Suprapubic skin (tissue), 4 donors: ENCODE measurements around the gene PGRMC2. TPM values are rescaled to one million over a fixed set of nuclear protein-coding genes. Genes with fewer than 3 reads are reported as not detected.

Experiments
- DNase-seq, 2 donors: peaks; one replicate each; pipeline ENCODE4 v3.0.0-alpha.2; 2019; ENCODE audit warnings: low spot score in 2 of 2
- H3K27ac ChIP-seq: fragments of 200-600 bp; sonication (generic); one replicate; pipeline ENCODE4 v1.5.1; 2019
- H3K27me3 ChIP-seq: fragments of 200-600 bp; sonication (generic); one replicate; pipeline ENCODE4 v1.5.1; 2019
- H3K36me3 ChIP-seq: fragments of 200-600 bp; sonication (generic); one replicate; pipeline ENCODE4 v1.5.1; 2019
- H3K4me1 ChIP-seq: fragments of 200-600 bp; sonication (generic); one replicate; pipeline ENCODE4 v1.5.1; 2019
- H3K4me3 ChIP-seq: fragments of 200-600 bp; sonication (generic); one replicate; pipeline ENCODE4 v1.5.1; 2019; ENCODE audit warnings: mild to moderate bottlenecking
- H3K9me3 ChIP-seq: fragments of 200-600 bp; sonication (generic); one replicate; pipeline ENCODE4 v1.5.1; 2019
- EP300 ChIP-seq: sonication (generic); formaldehyde crosslinking; IDR thresholded peaks from one replicate; pipeline ENCODE4 v1.6.1; 2017; ENCODE audit warnings: antibody characterized with exemption
- POLR2A ChIP-seq, 2 donors: fragments of 450-650 bp; IDR thresholded peaks; one replicate each; pipeline ENCODE4 v1.6.1; 2017; ENCODE audit warnings: antibody characterized with exemption in 2 of 2, mild to moderate bottlenecking in 2 of 2, moderate library complexity in 2 of 2
- POLR2AphosphoS5 ChIP-seq, 3 donors: sonication (generic); formaldehyde crosslinking; IDR thresholded peaks; one replicate each; pipeline ENCODE4 v1.6.1; 2017; ENCODE audit warnings: antibody characterized with exemption in 3 of 3
- WGBS: methylation state at CpG from one replicate; pipeline ENCODE4 v1.1.5; 2018; 5-methylcytosine and 5-hydroxymethylcytosine counted together
- total RNA-seq, 4 donors: library from RNA; depleted of rRNA; stranded (reverse); fragments of >200 nt; gene quantifications; one replicate each; pipeline ENCODE4 v1.1.0, GENCODE V29; 2016
- TF ChIP-seq, protein P1 (sequence below), 2 donors: fragments of 200-600 bp in 1 of 2; fragments of 450-650 bp in 1 of 2; sonication (generic) in 1 of 2; IDR thresholded peaks; one replicate each; pipeline ENCODE4 v1.5.1; 2016 to 2019; ENCODE audit warnings: antibody characterized with exemption in 2 of 2, mild to moderate bottlenecking in 1 of 2, moderate library complexity in 1 of 2

Gene PGRMC2
- total RNA-seq, 4 donors from 2014 or later, result 47.6 to 68.3 (median 55.2) TPM

DNA sequence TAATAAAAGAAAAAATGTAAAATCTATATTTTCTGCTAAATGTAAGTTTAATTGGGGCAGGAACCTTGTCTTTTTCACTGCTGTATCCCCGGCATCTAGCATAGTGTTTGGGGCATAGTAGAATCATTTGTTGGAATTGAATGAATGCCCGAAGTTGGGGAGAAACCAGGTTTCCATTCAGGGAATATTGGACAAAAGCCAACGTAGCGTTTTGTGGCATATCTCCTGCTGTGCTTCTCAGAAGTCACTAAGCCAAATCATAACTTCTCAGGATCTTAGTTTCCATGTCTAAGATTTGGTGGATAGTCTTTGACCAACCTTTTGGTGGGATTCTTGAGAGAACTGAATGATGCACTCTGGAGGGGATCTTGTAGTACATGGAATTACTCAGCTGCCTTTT is 42.0 kb upstream of the PGRMC2 start:
- no peak overlapping the region for H3K4me3 ChIP-seq
- no peaks in the 10 kb centered on the region for H3K27me3 ChIP-seq
- H3K9me3 ChIP-seq, result no peaks in the 10 kb centered on the region
- H3K27ac ChIP-seq, result no peak overlapping the region
- H3K4me1 ChIP-seq, result no peaks in the 10 kb centered on the region
- H3K36me3 ChIP-seq, result no peaks in the 10 kb centered on the region
- no peak for TF ChIP-seq POLR2AphosphoS5 (IDR thresholded peaks at IDR 0.05)
- TF ChIP-seq EP300, result no peak
- TF ChIP-seq POLR2A (IDR thresholded peaks at IDR 0.05), result no peak
- TF ChIP-seq, protein P1, sequence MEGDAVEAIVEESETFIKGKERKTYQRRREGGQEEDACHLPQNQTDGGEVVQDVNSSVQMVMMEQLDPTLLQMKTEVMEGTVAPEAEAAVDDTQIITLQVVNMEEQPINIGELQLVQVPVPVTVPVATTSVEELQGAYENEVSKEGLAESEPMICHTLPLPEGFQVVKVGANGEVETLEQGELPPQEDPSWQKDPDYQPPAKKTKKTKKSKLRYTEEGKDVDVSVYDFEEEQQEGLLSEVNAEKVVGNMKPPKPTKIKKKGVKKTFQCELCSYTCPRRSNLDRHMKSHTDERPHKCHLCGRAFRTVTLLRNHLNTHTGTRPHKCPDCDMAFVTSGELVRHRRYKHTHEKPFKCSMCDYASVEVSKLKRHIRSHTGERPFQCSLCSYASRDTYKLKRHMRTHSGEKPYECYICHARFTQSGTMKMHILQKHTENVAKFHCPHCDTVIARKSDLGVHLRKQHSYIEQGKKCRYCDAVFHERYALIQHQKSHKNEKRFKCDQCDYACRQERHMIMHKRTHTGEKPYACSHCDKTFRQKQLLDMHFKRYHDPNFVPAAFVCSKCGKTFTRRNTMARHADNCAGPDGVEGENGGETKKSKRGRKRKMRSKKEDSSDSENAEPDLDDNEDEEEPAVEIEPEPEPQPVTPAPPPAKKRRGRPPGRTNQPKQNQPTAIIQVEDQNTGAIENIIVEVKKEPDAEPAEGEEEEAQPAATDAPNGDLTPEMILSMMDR (IDR thresholded peaks at IDR 0.05), result no peak
- no peak for DNase-seq
- whole genome bisulfite sequencing, result 77% methylated on average over 4 of the region's 4 CpGs

- peaks cover 5% of the 10 kb centered on the region for H3K36me3 ChIP-seq
- no peaks in the 10 kb centered on the region for H3K9me3 ChIP-seq
- H3K27ac ChIP-seq, result no peak overlapping the region
- no peaks in the 10 kb centered on the region for H3K4me1 ChIP-seq
- WGBS, result 84% methylated on average over 6 of the region's 6 CpGs
- TF ChIP-seq EP300 (no peak), POLR2AphosphoS5 (IDR thresholded peaks at IDR 0.05) (no peak), POLR2A (IDR thresholded peaks at IDR 0.05) (no peak)
- TF ChIP-seq, protein P1 (IDR thresholded peaks at IDR 0.05), result no peak
- H3K27me3 ChIP-seq, result no peaks in the 10 kb centered on the region
- H3K4me3 ChIP-seq, result no peak overlapping the region
- DNase-seq, result no peak
These were observed 40.5 kb upstream of the PGRMC2 start for GRCh38 chr4:128328106-128328505.

DNA sequence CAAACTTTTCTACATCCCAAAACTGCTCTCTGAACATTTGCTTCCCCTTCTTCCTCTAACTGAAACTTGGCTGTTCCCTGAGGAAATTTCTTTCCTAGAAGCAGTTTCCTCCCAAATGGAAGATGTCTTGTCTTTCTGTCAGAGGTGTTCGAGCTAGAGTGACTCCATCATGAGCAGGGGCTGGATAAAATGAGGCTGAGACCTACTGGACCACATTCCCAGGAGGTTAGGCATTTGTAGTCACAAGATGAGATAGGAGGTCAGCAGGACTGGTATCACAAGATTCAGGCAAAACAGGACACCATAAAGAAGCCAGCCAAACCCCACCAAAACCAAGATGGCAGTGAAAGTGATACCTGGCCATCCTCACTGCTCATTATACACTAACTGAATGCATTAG is 35.8 kb upstream of the PGRMC2 start:
- WGBS, result 82% methylated on average over 1 of the region's 1 CpG
- no peak for TF ChIP-seq EP300
- no peak for TF ChIP-seq POLR2A (IDR thresholded peaks at IDR 0.05)
- TF ChIP-seq, protein P1 (IDR thresholded peaks at IDR 0.05), result no peak
- no peak for TF ChIP-seq POLR2AphosphoS5 (IDR thresholded peaks at IDR 0.05)
- Histone ChIP-seq H3K4me3 (no peak overlapping the region), H3K4me1 (no peaks in the 10 kb centered on the region), H3K36me3 (peaks cover 5% of the 10 kb centered on the region), H3K27me3 (no peaks in the 10 kb centered on the region), H3K9me3 (no peaks in the 10 kb centered on the region), H3K27ac (no peak overlapping the region)
- no peak for DNase-seq

DNA sequence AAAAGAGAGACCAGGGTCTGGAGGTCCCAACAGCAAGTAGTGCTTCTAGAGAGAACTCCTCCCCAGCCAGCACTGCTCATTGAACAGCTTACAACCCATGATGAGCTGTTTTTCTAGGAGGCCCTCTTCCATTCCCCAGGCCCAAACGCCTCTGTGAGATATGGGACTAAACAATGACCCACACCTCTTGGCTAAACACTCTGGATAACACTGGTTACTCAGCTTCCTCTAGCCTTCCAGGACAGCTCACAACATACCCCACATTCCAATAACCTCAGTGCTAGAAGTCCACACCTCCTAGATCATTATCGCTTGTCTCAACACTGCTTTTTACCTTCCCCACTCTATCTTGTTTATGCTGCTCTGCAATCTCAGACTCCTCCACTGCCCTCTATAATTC is 35.4 kb upstream of the PGRMC2 start:
- TF ChIP-seq POLR2A (IDR thresholded peaks at IDR 0.05) (no peak), EP300 (no peak), POLR2AphosphoS5 (IDR thresholded peaks at IDR 0.05) (no peak)
- TF ChIP-seq, protein P1 (IDR thresholded peaks at IDR 0.05), result no peak
- DNase-seq, result no peak

GRCh38 chr4:128322311-128322710 is 34.7 kb upstream of the PGRMC2 start:
- H3K27me3 ChIP-seq, result no peaks in the 10 kb centered on the region
- no peak overlapping the region for H3K27ac ChIP-seq
- DNase-seq, result no peak
- WGBS, result 67% methylated on average over 2 of the region's 2 CpGs
- TF ChIP-seq, protein P1 (IDR thresholded peaks at IDR 0.05), result no peak
- TF ChIP-seq POLR2A (IDR thresholded peaks at IDR 0.05), result no peak
- no peak for TF ChIP-seq POLR2AphosphoS5 (IDR thresholded peaks at IDR 0.05)
- no peaks in the 10 kb centered on the region for H3K9me3 ChIP-seq
- H3K36me3 ChIP-seq, result peaks cover 5% of the 10 kb centered on the region
- H3K4me1 ChIP-seq, result no peaks in the 10 kb centered on the region
- no peak overlapping the region for H3K4me3 ChIP-seq

More for the DNA sequence above, 35.4 kb upstream of the PGRMC2 start:
- Histone ChIP-seq H3K4me3 (no peak overlapping the region), H3K27ac (no peak overlapping the region), H3K36me3 (peaks cover 5% of the 10 kb centered on the region), H3K9me3 (no peaks in the 10 kb centered on the region), H3K4me1 (no peaks in the 10 kb centered on the region), H3K27me3 (no peaks in the 10 kb centered on the region)
- whole genome bisulfite sequencing, result 63% methylated on average over 2 of the region's 2 CpGs
